H1 (cell line): ENCODE data around the gene VPS52. TPM values are rescaled to one million over a fixed set of nuclear protein-coding genes. Genes with fewer than 3 reads are reported as not detected.

Experiments
- ATF3 ChIP-seq: IDR thresholded peaks from 2 replicates; pipeline ENCODE4 v1.6.1; 2011; ENCODE audit warnings: low read depth, mild to moderate bottlenecking, low read length; ENCODE audit not compliant: insufficient read depth
- CHD7 ChIP-seq: fragments of 300-600 bp; sonication (generic); IDR thresholded peaks from 2 replicates; pipeline ENCODE4 v1.7.1; 2012; ENCODE audit warnings: low read length, moderate library complexity, mild to moderate bottlenecking, inconsistent platforms; ENCODE audit not compliant: insufficient replicate concordance
- HDAC2 ChIP-seq, 2 experiments: fragments of 300-600 bp in 1 of 2; sonication (generic) in 1 of 2; IDR thresholded peaks; 2 replicates each; pipeline ENCODE4 v1.6.1; 2011 to 2012; ENCODE audit warnings: low read depth in 2 of 2, low read length in 2 of 2, mild to moderate bottlenecking in 2 of 2, moderate library complexity in 2 of 2, borderline replicate concordance in 1 of 2, inconsistent platforms in 1 of 2
- RBBP5 ChIP-seq: IDR thresholded peaks from 2 replicates; pipeline ENCODE4 v1.7.1; 2012; ENCODE audit warnings: low read depth, mild to moderate bottlenecking, inconsistent platforms, low read length, moderate library complexity, borderline replicate concordance
- SUZ12 ChIP-seq: fragments of 200-600 bp; sonication (generic); IDR thresholded peaks from 2 replicates; pipeline ENCODE4 v1.6.1; 2012; ENCODE audit warnings: mild to moderate bottlenecking, inconsistent platforms, low read length, moderate library complexity, mixed read lengths
- TAF1 ChIP-seq: IDR thresholded peaks from 2 replicates; pipeline ENCODE4 v1.6.1; 2011; ENCODE audit warnings: mild to moderate bottlenecking, low read depth, low read length
- TAF7 ChIP-seq: optimal IDR thresholded peaks from 2 replicates; pipeline ENCODE3; 2011; ENCODE audit warnings: low read depth, mild to moderate bottlenecking, inconsistent platforms, low read length, moderate library complexity, borderline replicate concordance
- TCF12 ChIP-seq: IDR thresholded peaks from 2 replicates; pipeline ENCODE4 v1.6.1; 2011; ENCODE audit warnings: low read depth, mild to moderate bottlenecking, low read length
- ZNF274 ChIP-seq: IDR thresholded peaks from 2 replicates; pipeline ENCODE4 v1.7.0; 2012; ENCODE audit warnings: low read length, borderline replicate concordance; ENCODE audit errors: extremely low read depth
- polyA plus RNA-seq, 7 experiments: library from polyadenylated mRNA; depleted of rRNA in 3 of 7; stranded (reverse) in 5 of 7; unstranded in 2 of 7; fragments of >200 nt in 5 of 7; fragments of 200-250 nt in 2 of 7; gene quantifications; 1 replicate in 5 of 7; 2 replicates in 1 of 7; 4 replicates in 1 of 7; pipeline versions ENCODE4 v1.2.1 to v1.2.3, GENCODE V29; 2011 to 2013; ENCODE audit warnings: missing spikeins in 2 of 7, mixed read lengths in 2 of 7
- total RNA-seq: library from RNA; stranded (reverse); fragmentation: NEBNext Ultra II Directional; extraction: Animal tissue kit (Norgen Biotek cat#: 25700); gene quantifications from 2 replicates; pipeline ENCODE4 v1.2.1, GENCODE V29; 2021

Gene VPS52
- total and polyA plus RNA-seq, 2 of the 8 experiments (the other 6 are each of a cell fraction or from before 2014, with no cell fraction given): 36.5 to 86.3 TPM

GRCh38 chr6:33248932-33249731 lies 22.5 kb downstream of the VPS52 start (continued):
- TF ChIP-seq TAF1 (peak; percentile 36; the same call in 1 of the 2 replicates), RBBP5 (no peak), CHD7 (no peak), SUZ12 (peak; percentile 3; the same call in 1 of the 2 replicates), HDAC2 (IDR thresholded peaks at IDR 0.05; ENCODE audit: borderline replicate concordance in 1 of 2, low read depth in 2 of 2, low read length in 2 of 2) (no peak), TAF7 (no peak), ATF3 (no peak), ZNF274 (no peak), TCF12 (no peak)
